Transverse colon (tissue), 4 donors: ENCODE results near the gene MICAL1. TPM values are rescaled to one million over a fixed set of nuclear protein-coding genes. Genes with fewer than 3 reads are reported as not detected.
A peak's percentile ranks its signal among the peaks of the same experiment; 100 is the strongest.

Experiments used
- DNase-seq: peaks from one replicate; pipeline ENCODE4 v3.0.0-alpha.2; 2019
- H3K27ac ChIP-seq, 4 donors: fragments of 200-600 bp; sonication (generic); 2 replicates each; pipeline ENCODE4 v1.5.1; 2016 to 2018; ENCODE audit warnings: inconsistent platforms in 4 of 4
- H3K27me3 ChIP-seq: fragments of 200-600 bp; sonication (generic); 2 replicates; pipeline ENCODE4 v1.5.1; 2017; ENCODE audit warnings: inconsistent platforms
- H3K36me3 ChIP-seq, 4 donors: fragments of 200-600 bp; sonication (generic); 2 replicates each; pipeline ENCODE4 v1.5.1; 2017 to 2019; ENCODE audit warnings: inconsistent platforms in 4 of 4
- H3K4me1 ChIP-seq, 4 donors: fragments of 200-600 bp; sonication (generic); 2 replicates each; pipeline ENCODE4 v1.5.1; 2017 to 2020; ENCODE audit warnings: inconsistent platforms in 4 of 4
- H3K4me3 ChIP-seq, 4 donors: fragments of 200-600 bp; sonication (generic); 1 replicate in 1 of 4; 2 replicates in 3 of 4; pipeline versions ENCODE4 v1.5.1 to v1.6.1; 2017 to 2019; ENCODE audit warnings: inconsistent platforms in 4 of 4
- H3K9me3 ChIP-seq, 2 donors: fragments of 200-600 bp; sonication (generic); 2 replicates each; pipeline ENCODE4 v1.5.1; 2017 to 2019; ENCODE audit warnings: inconsistent platforms in 2 of 2
- CTCF ChIP-seq, 5 experiments: fragments of 200-600 bp in 3 of 5; fragments of 450-650 bp in 2 of 5; sonication (generic) in 3 of 5; IDR thresholded peaks; 1 replicate in 2 of 5; 2 replicates in 3 of 5; pipeline ENCODE4 v1.5.1; 2016 to 2017; ENCODE audit warnings: antibody characterized with exemption in 5 of 5, inconsistent platforms in 3 of 5, mild to moderate bottlenecking in 2 of 5, moderate library complexity in 1 of 5
- EP300 ChIP-seq: sonication (generic); formaldehyde crosslinking; IDR thresholded peaks from one replicate; pipeline ENCODE4 v1.6.1; 2017; ENCODE audit warnings: antibody characterized with exemption, low read depth
- POLR2A ChIP-seq: fragments of 450-650 bp; IDR thresholded peaks from one replicate; pipeline ENCODE4 v1.6.1; 2016; ENCODE audit warnings: antibody characterized with exemption, mild to moderate bottlenecking, moderate library complexity
- POLR2AphosphoS5 ChIP-seq, 3 donors: sonication (generic); formaldehyde crosslinking; IDR thresholded peaks; one replicate each; pipeline ENCODE4 v1.6.1; 2016; ENCODE audit warnings: antibody characterized with exemption in 3 of 3
- WGBS, 2 donors: methylation state at CpG; one replicate each; pipeline ENCODE4 v1.1.5; 2018; ENCODE audit warnings: low coverage in 1 of 2; 5-methylcytosine and 5-hydroxymethylcytosine counted together
- in situ Hi-C, 4 donors: fragments of 200-750 bp; cut with MboI; loops; one replicate each; pipeline versions ENCODE4 v1.15.0 to v1.15.1; 2017; ENCODE audit warnings: low sequenced_read_pairs in 3 of 4, low pct_ligation_motif_present in 1 of 4, low pct_unique_long_range_greater_than_20kb in 1 of 4
- intact Hi-C: fragments of 100-400 bp; cut with DNase I; formaldehyde crosslinking; loops from one replicate; pipeline ENCODE4 v1.15.1; 2023; ENCODE audit warnings: low total_unique reads
- total RNA-seq, 4 donors: library from RNA; depleted of rRNA; stranded (reverse); fragments of >200 nt; gene quantifications; one replicate each; pipeline ENCODE4 v1.1.0, GENCODE V29; 2016

Gene MICAL1
- total RNA-seq, 4 donors from 2014 or later: 85.3 to 241 (median 121) TPM

GRCh38 chr6:109460161-109460829, 4.7 kb upstream of the MICAL1 start:
- no peak overlapping the region for H3K4me3 ChIP-seq
- DNase-seq: no peak
- peaks cover 0 to 21% (median 4%) of the 10 kb centered on the region in 4 donors for H3K36me3 ChIP-seq
- no peaks in the 10 kb centered on the region for H3K9me3 ChIP-seq
- in situ Hi-C loops: no loop called here
- H3K27ac ChIP-seq: no peak overlapping the region
- intact Hi-C loops: no loop called here
- TF ChIP-seq POLR2AphosphoS5 (IDR thresholded peaks at IDR 0.05): no peak
- no peak for TF ChIP-seq POLR2A
- TF ChIP-seq CTCF (IDR thresholded peaks at IDR 0.05): no peak
- TF ChIP-seq EP300: no peak
- H3K4me1 ChIP-seq: peaks cover 6 to 24% (median 18%) of the 10 kb centered on the region in 4 donors
- H3K27me3 ChIP-seq: no peaks in the 10 kb centered on the region
- WGBS, 2 donors: 75 to 84% methylated on average over 3 of the region's 3 CpGs

- Histone ChIP-seq H3K4me1 (peaks cover 10 to 35% (median 29%) of the 10 kb centered on the region in 4 donors), H3K36me3 (peaks cover 0 to 19% (median 2%) of the 10 kb centered on the region in 4 donors), H3K27ac (peak overlapping the region in 3 of 4 donors; percentile 21 to 93 (median 34)), H3K27me3 (no peaks in the 10 kb centered on the region), H3K9me3 (no peaks in the 10 kb centered on the region), H3K4me3 (no peak overlapping the region)
- 53 to 80% methylated on average over 1 to 5 of the region's 5 CpGs for WGBS, 2 donors
- in situ Hi-C loops (loop anchor here in 2 of 4 donors (10.0 kb wide), 1 partner anchor 74 kb away; the partner anchor contains the start of gene CD164 (in 2 of the 2)), intact Hi-C loops (no loop called here)
- DNase-seq: no peak
- TF ChIP-seq EP300 (no peak), CTCF (IDR thresholded peaks at IDR 0.05) (no peak), POLR2A (no peak), POLR2AphosphoS5 (IDR thresholded peaks at IDR 0.05) (no peak)
These were observed 3.4 kb upstream of the MICAL1 start for GRCh38 chr6:109458774-109459531.

DNA sequence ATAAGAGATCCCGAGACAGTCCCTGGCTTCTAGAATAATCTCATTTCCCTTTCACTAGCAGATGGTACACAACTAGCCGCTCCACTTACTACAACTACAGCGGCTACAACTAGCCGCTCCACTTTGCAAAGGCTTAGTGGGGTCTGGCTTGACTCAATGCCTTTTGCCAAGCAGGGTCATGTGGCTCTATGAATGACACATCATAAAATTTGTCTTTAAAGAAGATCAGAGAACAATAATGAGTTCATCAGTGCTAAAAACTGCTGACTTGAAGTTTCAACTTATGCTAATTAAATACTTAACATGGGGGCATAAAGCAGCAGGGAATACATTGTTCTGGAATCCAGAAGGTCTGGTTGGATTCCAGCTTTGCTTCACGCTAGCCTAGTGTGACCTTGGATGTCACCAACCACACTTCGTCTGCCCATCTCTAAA, 2.0 kb upstream of the MICAL1 start:
- Histone ChIP-seq H3K9me3 (no peaks in the 10 kb centered on the region), H3K4me3 (no peak overlapping the region), H3K27ac (peak overlapping the region; percentile 84 to 93 (median 87)), H3K36me3 (peaks cover 0 to 9% (median 2%) of the 10 kb centered on the region in 4 donors), H3K27me3 (no peaks in the 10 kb centered on the region), H3K4me1 (peaks cover 14 to 37% (median 33%) of the 10 kb centered on the region in 4 donors)
- in situ Hi-C loops (loop anchor here in 2 of 4 donors (10.0 kb wide), 1 partner anchor 73 kb away; the partner anchor contains the start of gene CD164 (in 2 of the 2)), intact Hi-C loops (no loop called here)
- no peak for DNase-seq
- WGBS, 2 donors: 76 to 90% methylated on average over 2 to 6 of the region's 6 CpGs
- TF ChIP-seq CTCF (IDR thresholded peaks at IDR 0.05) (no peak), EP300 (no peak), POLR2A (no peak), POLR2AphosphoS5 (IDR thresholded peaks at IDR 0.05) (no peak)
